ENCODE results near the gene CEACAM18.
A peak's percentile ranks its signal among the peaks of the same experiment; 100 is the strongest.

- TF ChIP-seq CTCF (IDR thresholded peaks at IDR 0.05) (peak; percentile 91), ZFX (IDR thresholded peaks at IDR 0.05; ENCODE audit: borderline replicate concordance) (no peak)
These were observed 36.6 kb downstream of the CEACAM18 start for GRCh38 chr19:51514866-51515481.

Measured in 22Rv1 (cell line).